Measurements from ENCODE around the gene FBXL15.

DNA sequence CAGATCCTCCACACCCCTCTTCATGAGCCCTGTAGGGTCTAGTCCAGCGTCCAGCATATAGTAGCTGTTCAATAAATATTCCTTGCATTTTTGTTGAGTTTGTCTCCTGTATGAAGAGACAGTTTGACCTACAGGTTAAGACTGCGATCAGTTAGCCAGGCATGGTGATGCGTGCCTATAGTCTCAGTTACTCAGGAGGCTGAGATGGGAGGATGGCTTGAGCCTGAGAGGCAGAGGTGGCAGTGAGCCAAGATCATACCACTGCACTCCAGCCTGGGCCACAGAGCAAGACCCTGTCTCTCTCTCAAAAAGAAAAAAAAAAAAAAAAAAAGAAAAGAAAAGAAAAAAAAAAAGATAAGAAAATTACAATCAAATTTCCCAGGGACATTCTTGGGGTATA, 16.9 kb downstream of the FBXL15 start:
- TF ChIP-seq, protein P1, sequence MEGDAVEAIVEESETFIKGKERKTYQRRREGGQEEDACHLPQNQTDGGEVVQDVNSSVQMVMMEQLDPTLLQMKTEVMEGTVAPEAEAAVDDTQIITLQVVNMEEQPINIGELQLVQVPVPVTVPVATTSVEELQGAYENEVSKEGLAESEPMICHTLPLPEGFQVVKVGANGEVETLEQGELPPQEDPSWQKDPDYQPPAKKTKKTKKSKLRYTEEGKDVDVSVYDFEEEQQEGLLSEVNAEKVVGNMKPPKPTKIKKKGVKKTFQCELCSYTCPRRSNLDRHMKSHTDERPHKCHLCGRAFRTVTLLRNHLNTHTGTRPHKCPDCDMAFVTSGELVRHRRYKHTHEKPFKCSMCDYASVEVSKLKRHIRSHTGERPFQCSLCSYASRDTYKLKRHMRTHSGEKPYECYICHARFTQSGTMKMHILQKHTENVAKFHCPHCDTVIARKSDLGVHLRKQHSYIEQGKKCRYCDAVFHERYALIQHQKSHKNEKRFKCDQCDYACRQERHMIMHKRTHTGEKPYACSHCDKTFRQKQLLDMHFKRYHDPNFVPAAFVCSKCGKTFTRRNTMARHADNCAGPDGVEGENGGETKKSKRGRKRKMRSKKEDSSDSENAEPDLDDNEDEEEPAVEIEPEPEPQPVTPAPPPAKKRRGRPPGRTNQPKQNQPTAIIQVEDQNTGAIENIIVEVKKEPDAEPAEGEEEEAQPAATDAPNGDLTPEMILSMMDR (IDR thresholded peaks at IDR 0.05) = no peak
- no peak for TF ChIP-seq EZH2 (IDR thresholded peaks at IDR 0.05; ENCODE audit: borderline replicate concordance, insufficient read depth, low read depth, low read length, poor library complexity, severe bottlenecking)

Data from B cell (primary cell).